ENCODE results near the gene SNED1. TPM values are rescaled to one million over a fixed set of nuclear protein-coding genes. Genes with fewer than 3 reads are reported as not detected.

Gene SNED1
- total and polyA plus RNA-seq, 9 of the 15 experiments (the other 6 are each of a cell fraction or from before 2014, with no cell fraction given), result 0.03 to 0.07 (median 0.05) TPM; not detected in 5

GRCh38 chr2:241088376-241088775 is 90.0 kb downstream of the SNED1 start:
- intact Hi-C loops (cut with micrococcal nuclease) (no loop called here), in situ Hi-C loops (cut with MboI) (no loop called here)
- H3K9me3 ChIP-seq (replicated peaks; ENCODE audit: control insufficient read depth, insufficient read depth, low read depth, low read length), result no peaks in the 10 kb centered on the region
- BruUV-seq (replicated peaks), result no TSS peak
- no peak for TF ChIP-seq STAT6 (CRISPR knock-in tag; IDR thresholded peaks at IDR 0.05)
- TF ChIP-seq HNRNPLL (IDR thresholded peaks at IDR 0.05; ENCODE audit: low read depth, low read length, poor library complexity, severe bottlenecking), result no peak
- TF ChIP-seq, protein P1, sequence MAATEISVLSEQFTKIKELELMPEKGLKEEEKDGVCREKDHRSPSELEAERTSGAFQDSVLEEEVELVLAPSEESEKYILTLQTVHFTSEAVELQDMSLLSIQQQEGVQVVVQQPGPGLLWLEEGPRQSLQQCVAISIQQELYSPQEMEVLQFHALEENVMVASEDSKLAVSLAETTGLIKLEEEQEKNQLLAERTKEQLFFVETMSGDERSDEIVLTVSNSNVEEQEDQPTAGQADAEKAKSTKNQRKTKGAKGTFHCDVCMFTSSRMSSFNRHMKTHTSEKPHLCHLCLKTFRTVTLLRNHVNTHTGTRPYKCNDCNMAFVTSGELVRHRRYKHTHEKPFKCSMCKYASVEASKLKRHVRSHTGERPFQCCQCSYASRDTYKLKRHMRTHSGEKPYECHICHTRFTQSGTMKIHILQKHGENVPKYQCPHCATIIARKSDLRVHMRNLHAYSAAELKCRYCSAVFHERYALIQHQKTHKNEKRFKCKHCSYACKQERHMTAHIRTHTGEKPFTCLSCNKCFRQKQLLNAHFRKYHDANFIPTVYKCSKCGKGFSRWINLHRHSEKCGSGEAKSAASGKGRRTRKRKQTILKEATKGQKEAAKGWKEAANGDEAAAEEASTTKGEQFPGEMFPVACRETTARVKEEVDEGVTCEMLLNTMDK (IDR thresholded peaks at IDR 0.05; ENCODE audit: borderline replicate concordance, insufficient read depth, low read depth, low read length, poor library complexity, severe bottlenecking), result no peak
- TF ChIP-seq KLF6 (CRISPR knock-in tag; IDR thresholded peaks at IDR 0.05; ENCODE audit: borderline replicate concordance), result no peak
- no peak for TF ChIP-seq ZNF165 (CRISPR knock-in tag; IDR thresholded peaks at IDR 0.05; ENCODE audit: borderline replicate concordance)
- no peak for TF ChIP-seq MIER1 (IDR thresholded peaks at IDR 0.05; ENCODE audit: low read depth)
- no peak for TF ChIP-seq SREBF2 (CRISPR knock-in tag; IDR thresholded peaks at IDR 0.05)
- TF ChIP-seq, protein P2, sequence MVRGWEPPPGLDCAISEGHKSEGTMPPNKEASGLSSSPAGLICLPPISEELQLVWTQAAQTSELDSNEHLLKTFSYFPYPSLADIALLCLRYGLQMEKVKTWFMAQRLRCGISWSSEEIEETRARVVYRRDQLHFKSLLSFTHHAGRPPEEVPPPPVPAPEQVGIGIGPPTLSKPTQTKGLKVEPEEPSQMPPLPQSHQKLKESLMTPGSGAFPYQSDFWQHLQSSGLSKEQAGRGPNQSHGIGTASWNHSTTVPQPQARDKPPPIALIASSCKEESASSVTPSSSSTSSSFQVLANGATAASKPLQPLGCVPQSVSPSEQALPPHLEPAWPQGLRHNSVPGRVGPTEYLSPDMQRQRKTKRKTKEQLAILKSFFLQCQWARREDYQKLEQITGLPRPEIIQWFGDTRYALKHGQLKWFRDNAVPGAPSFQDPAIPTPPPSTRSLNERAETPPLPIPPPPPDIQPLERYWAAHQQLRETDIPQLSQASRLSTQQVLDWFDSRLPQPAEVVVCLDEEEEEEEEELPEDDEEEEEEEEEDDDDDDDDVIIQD (CRISPR knock-in tag; IDR thresholded peaks at IDR 0.05), result no peak
- TF ChIP-seq MED1 (CRISPR knock-in tag; IDR thresholded peaks at IDR 0.05; ENCODE audit: borderline replicate concordance), result no peak
- no peak for TF ChIP-seq ILK (tag; IDR thresholded peaks at IDR 0.05; ENCODE audit: borderline replicate concordance, low read depth)
- TF ChIP-seq ZNF740 (CRISPR knock-in tag; IDR thresholded peaks at IDR 0.05), result no peak
- no peak for TF ChIP-seq ZNF740 (tag; IDR thresholded peaks at IDR 0.05)
- no peak for FAIRE-seq
- no peak overlapping the region; a peak in 1 of 4 replicates for H3K9ac ChIP-seq (ENCODE audit: insufficient read depth in 1 of 2, low read depth in 2 of 2, low read length in 2 of 2)
- H3K27ac ChIP-seq (ENCODE audit: extremely low read depth, low read depth, low read length), result no peak overlapping the region
- H3K36me3 ChIP-seq (ENCODE audit: control insufficient read depth, insufficient read depth, low read length), result peaks cover 42% of the 10 kb centered on the region; the same call in 2 of the 3 replicates
- no peak for ATAC-seq
- no peak overlapping the region for H2AFZ ChIP-seq (ENCODE audit: low read depth, low read length)
- H3K4me1 ChIP-seq (replicated peaks in 1 of 2; ENCODE audit: control insufficient read depth in 2 of 2, insufficient read depth in 2 of 2, low read length in 2 of 2), result no peaks in the 10 kb centered on the region
- no peaks in the 10 kb centered on the region for H3K27me3 ChIP-seq (ENCODE audit: control insufficient read depth in 2 of 2, insufficient read depth in 2 of 2, low read length in 2 of 2)
- ChIA-PET POLR2A (interaction anchor here (0.6 to 0.9 kb wide), 2 partner anchors 128 to 202 kb away, joined by 3 read pairs; no protein-coding TSS in a partner anchor), CTCF (ENCODE audit: low intra/inter-chr PET ratio) (no interaction called here)
- no peak overlapping the region for H3K4me3 ChIP-seq
- 93% methylated on average over 3 of the region's 8 CpGs for WGBS (ENCODE audit: insufficient coverage, low coverage, missing lambda C conversion rate)
- no peak for DNase-seq (ENCODE audit: extremely low read depth in 1 of 4, low spot score in 3 of 4)
- no peaks in the 10 kb centered on the region for H3K79me2 ChIP-seq (ENCODE audit: control insufficient read depth, insufficient read depth, low read length)
- H3K4me2 ChIP-seq (ENCODE audit: insufficient read depth, low read length), result no peak overlapping the region
- no peaks in the 10 kb centered on the region for H4K20me1 ChIP-seq (replicated peaks; ENCODE audit: control insufficient read depth, insufficient read depth, low read length)
- no peaks in the 10 kb centered on the region for H3K9me1 ChIP-seq (ENCODE audit: control insufficient read depth, insufficient read depth, low read length)
